GM18499 (cell line): ENCODE results near the gene SH2D3C.

Experiments
- ATAC-seq: cut with Tn5 transposase; IDR thresholded peaks from one replicate; pipeline ENCODE4 v1.9.1; 2021; ENCODE audit warnings: moderate number of reproducible peaks; ENCODE audit not compliant: insufficient read depth, unreplicated experiment

Gene SH2D3C

DNA sequence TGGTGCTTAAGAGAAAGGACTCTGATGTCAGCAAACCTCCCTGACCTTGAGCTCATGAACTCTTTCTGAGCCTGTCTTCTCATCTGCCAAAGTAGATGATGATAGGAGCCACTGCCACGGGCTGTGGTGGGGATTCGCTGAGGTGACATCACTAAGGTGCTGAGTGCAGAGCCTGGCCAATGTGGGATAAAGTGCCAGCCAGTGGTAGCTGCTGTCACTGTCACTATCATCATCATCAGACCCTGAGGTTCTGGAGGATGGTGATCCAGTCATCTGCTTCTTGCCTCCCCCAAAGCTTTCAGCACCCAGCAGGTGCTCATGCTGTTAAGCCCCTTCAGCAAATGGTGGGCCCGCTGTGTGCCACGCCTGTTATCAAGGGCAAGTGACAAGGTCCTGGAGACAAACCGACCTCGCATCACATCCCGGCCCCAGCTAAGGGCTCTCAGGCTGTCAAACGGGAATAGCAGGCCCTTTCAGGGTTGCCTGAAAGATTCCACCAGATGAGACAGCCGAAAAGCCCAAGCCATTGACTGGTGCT lies 30.6 kb upstream of the SH2D3C start:
- no peak for ATAC-seq

DNA sequence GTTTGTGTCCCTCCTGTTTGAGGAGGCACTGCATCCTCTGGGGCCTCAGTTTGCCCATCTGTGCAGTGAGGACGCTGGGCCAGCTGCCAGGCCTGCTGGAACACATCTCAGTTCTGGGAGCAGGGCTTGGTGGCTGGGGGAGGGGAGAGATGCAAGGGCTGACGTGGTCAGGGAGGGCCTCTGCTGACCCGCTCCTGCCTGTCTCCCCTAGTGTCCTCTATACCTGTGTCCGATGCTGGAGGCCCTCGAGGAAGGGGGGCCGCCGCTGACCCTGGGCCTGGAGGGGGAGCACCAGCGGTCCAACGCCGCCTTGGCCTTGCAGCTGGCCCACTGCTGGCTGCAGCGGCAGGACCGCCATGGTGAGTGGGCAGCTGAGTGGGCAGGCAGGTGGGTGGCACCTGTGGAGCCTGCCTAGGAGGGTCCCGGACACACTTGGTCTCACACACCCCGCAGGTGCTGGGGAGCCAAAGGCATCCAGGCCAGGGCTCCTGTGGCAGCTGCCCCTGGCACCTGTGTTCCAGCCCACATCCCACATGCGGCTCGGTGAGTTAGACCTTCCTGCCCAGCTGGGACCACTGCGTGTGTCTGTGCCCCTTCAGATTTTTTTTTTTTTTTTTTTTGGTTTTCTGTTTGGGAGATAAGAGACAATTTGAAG lies 30.0 kb upstream of the SH2D3C start:
- no peak for ATAC-seq

DNA sequence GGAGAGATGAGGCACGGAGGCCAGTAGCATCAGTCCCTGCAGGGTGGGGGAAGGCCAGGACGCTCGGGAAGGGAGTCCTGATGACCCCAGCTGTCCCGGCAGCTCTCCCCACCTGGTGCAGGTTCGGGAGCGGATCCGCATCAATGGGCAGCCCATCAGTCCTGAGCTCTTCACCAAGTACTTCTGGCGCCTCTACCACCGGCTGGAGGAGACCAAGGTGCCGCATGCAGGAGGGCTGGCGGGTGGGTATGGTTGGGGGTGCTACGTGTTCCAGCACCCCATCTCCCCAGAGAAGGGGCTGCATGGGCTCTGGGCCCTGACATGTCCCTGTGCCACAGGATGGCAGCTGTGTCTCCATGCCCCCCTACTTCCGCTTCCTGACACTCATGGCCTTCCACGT lies 28.4 kb upstream of the SH2D3C start:
- no peak for ATAC-seq

DNA sequence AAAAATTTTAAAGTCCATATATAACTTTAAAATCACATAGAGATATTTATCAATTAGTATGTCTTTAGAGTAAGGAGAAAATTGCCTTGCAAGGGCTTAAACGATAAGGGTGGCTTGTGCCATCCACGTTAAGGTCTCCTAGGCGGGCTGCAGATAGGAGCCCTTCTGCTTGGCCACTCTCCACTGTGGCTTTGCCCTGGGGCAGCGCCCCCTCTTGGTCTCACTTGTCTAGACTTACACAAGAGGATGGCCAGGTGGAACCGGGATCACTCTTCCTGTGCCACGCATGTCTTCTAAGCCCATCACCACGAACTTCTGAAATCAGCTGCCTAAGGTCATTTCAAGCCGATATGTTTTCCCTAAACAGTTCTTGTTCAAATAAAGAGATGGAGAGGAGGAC lies 27.2 kb upstream of the SH2D3C start:
- no peak for ATAC-seq

DNA sequence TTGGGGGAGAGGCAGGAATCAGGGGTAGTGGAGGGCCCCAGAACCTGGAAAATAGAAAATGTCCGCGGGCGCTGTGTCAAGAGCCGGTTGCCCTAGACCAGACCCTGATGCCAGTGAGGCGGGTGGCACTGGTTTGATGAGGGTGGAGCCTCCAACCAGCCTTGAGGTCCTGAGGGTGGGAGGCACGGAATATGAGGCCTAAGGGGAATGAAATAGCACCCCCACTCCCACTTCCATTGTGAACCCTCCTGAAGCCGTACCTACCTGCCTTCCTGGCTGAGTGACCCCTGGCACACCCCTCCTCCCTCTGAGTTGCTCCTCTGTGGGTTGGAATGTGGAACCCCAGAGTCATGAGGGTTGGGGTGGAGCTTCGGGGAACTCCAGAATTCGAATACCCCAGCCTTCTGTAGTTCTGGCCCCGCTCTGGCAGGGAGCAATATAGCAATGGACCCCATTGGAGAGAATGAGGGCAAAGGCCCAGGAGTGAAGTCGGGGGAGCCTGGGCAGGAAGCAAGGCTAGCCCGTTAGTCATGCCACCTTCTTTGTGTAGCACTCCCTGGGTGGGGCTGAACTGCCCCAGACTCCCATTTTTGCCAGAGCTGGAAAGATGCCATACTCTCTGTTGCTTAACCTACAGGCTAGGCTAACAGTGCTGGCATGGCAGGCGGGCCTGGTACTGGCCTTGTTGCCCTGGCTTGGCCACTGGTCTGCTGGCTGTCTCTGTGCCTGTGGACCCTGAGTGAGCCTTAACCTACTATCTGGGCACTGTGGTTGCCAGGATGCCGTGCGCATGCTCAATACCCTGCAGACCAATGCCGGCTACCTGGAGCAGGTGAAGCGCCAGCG lies 25.3 kb upstream of the SH2D3C start:
- no peak for ATAC-seq

DNA sequence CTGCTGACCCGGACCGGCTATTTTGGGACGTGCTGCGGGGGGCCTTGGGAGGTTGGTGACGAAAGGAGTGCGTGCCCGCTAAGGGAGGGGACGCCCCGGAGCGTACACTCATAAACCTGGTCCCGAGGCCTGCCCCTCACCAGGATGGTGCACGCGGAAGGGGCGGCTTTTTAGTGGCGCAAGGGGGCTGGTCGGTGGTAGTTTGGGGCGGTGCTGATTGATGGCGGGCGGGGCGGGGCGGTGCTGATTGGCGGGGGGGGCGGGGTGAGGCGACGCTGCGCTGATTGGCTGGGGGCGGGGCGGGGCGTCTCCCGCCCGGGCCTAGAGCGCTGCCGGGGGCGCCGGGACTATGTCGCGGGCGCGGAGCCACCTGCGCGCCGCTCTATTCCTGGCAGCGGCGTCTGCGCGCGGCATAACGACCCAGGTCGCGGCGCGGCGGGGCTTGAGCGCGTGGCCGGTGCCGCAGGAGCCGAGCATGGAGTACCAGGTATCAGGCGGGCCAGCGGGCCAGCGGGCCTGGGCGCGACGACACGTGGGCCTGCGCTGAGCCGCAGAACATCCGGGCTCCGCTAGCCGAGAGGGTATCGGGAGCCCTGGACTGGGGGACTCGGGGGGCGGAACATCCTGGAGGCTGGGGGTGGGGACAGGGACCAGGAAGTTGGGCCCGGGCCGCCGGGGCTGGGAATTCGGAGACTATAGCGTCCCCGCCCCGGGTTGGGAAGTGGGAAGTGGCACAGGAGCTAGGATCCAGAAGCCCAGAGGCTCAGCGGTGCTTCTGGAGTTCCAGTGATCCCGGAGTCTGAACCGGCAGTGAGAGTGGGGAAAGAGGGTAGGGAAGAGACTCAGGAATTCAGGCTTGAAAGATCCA lies 24.3 kb upstream of the SH2D3C start, which contains the start of gene FPGS:
Gene FPGS, plus strand, starts transcription at position 307 of the 868 bp plus-strand sequence. Its CDS starts 43 bp downstream, at position 350.
- peak; percentile 49 for ATAC-seq

DNA sequence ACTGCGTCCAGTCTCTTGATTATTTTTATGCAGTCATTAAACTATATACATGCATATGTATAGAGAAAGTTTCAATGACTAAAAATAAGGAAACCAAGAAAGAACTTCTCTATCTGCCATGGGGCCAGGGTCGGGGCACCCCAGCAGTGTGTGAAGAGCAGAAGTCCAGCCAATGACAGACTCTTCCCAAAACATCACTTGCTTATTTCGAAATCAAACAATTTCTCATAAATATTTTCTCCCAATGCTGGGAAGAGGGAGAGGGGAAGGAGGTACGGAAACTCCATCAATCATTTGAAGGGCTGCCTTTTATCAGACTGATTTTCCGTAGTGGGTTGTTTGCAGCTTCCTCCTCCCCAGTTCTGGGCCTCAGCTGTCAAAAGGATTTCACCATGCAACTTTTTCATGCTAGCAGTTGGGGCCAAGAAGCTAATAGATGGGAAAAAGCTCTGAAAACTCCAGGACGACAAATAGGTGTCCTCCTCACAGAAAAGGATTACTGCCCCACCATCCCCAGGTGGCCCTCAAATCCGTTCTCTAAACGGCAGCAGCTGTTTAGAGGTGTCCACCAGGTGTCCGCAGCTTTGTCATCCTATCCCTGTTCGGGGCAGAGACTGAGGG lies 23.6 kb upstream of the SH2D3C start:
- ATAC-seq: peak; percentile 22

DNA sequence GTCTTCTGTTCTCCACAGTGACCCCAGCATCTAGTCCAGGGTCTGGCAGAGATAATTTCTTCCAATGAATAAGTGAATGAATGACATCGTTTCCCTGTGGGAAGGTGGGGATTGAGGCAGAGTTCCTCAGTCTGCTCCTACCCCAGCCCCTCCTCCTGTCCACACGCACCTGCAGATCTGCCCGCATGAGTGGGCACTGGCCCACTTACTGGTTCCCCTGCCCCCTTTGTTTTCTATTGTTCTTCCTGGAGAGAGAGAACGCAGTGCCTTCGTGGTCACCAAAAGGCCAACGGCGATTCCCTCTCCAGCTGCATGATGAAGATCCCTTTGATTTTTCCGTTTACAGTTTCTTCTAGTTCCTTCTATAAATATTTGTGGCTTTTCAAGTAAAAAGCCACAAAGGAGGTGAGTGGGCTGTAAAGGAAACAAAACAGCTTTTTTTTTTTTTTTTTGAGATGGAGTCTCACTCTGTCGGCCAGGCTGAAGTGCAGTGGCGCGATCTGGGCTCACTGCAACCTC lies 18.4 kb upstream of the SH2D3C start:
- no peak for ATAC-seq

DNA sequence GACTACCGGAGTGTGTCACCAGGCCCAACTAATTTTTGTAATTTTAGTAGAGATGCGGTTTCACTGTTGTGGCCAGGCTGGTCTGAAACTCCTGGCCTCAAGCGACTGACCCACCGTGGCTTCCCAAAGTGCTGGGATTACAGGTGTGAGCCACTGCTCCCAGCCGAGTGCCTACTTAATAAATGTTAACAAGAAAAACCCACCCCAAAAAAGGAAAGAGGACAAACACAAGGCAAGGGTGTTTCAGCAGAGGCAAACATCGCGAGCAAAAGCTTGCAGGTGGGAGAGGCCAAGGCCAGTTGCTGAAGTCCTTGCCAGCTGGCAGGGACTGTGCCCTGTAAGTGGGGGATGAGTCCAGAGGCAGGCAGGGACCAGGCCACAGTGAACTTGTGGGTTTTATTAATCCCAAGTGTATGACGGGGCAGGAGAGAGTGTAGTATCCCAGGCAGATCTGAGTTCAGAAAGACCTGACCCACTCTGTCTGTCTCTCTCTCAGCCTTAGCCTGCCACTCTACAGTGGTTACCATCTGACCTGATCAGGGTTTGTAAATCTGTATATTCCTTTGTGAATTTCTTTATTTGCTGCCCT lies 17.9 kb upstream of the SH2D3C start:
- no peak for ATAC-seq

DNA sequence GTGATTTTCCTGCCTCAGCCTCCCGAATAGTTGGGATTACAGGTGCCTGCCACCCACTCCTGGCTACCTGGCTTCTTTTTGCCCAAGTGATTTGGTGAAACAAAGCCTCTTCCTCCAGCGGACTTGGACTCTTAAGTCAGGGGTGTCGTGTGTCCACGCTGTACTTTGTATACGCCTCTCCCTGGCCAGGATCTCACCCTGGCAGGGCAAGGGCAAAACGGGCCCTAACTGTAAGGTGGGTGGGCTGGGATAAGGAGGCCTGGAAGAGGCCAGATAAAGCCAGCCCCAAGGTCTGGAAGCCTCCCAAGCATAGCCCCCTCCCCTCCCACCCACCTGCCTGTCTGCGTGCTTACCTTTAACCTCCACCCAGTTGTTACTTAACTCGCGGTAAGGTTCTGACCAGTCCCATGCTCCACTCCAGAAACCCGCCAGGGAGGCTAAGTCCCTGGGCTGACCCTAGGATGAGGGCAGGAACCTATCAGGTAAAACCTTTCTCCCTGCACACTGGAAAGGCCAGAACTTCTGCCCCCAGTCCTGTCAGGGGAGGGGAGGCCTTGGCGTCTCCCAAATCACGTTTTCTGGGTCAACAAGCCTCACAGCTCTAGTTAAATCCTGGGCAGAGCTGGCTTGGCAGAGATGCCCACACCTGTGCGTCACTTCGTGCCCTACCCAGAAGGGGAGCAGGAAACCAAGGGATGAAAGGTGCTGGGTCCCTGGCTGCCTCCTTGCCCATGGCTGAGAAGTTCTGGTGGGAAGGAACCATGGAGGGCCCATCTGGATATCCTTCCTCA lies 15.7 kb upstream of the SH2D3C start:
- ATAC-seq: no peak

DNA sequence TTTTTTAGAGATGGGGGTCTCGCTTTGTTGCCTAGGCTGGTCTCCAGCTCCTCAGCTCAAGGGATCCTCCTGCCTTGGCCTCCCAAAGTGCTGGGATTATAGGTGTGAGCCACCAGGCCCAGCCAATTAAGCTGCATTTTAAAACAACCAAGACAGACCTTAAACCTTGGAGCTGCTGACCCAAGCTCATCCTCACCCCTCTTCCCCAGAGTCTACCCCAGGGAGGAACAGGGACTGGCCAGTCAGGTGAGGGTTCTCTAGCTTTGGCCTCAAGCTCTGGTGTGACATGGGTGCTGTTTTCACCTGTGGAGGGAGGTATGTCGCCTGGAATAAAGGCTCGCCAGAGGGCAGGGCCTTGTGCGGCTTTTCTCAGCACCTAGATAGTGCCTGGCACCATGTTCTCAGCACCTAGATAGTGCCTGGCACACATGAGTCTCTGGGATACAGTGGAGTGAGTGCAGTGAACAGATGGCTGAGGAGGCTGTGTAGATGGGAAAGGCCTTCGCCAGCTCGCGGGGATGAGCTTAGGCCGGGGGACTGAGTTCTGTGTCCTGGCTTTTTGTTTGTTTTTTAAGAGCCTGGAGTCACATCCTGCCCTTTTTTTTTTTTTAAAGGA lies 14.7 kb upstream of the SH2D3C start:
- no peak for ATAC-seq

DNA sequence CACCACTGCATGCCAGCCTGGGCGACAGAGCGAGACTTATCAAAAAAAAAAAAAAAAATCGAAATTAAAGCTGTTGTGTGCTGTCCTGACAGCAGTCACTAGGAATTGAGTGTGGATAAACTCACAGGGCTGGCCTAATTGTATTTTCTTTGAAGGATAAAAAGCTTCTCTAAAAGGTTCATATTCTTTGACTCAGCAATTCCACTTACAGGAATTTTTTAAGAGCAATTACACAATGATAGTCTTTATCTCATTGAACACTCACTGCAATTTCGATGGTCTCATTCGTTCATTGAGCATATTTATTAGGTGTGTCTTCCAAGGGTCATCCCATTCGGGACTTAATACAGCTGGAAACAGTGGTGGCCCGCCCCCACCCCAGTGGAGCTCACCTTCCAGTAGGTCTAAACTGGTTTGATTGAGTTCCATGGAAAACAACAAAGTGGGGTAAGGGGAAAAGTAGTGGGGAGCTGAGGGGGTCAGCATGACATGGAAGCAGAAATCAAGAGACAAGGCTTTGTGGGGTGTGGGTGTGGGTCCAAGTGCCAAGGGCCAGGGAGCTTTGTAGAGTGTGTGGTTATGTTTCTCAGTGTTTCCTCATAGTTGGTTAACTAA lies 14.1 kb upstream of the SH2D3C start:
- ATAC-seq: no peak

DNA sequence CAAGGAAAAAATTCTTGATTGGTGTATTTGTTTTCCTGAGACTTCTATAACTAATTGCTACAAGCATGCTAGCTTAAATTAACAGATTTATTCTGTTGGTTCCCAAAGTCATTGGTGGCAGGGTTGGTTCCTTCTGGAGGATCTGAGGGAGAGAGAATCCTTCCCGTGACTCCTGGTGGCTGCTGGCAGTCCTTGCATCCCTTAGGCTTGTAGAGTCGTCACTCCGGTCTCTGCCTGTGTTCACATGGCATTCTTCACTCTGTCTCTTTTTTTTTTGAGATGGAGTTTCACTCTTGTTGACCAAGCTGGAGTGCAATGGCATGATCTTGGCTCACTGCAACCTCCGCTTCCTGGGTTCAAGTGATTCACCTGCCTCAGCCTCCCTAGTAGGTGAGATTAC lies 12.6 kb upstream of the SH2D3C start:
- ATAC-seq: no peak

DNA sequence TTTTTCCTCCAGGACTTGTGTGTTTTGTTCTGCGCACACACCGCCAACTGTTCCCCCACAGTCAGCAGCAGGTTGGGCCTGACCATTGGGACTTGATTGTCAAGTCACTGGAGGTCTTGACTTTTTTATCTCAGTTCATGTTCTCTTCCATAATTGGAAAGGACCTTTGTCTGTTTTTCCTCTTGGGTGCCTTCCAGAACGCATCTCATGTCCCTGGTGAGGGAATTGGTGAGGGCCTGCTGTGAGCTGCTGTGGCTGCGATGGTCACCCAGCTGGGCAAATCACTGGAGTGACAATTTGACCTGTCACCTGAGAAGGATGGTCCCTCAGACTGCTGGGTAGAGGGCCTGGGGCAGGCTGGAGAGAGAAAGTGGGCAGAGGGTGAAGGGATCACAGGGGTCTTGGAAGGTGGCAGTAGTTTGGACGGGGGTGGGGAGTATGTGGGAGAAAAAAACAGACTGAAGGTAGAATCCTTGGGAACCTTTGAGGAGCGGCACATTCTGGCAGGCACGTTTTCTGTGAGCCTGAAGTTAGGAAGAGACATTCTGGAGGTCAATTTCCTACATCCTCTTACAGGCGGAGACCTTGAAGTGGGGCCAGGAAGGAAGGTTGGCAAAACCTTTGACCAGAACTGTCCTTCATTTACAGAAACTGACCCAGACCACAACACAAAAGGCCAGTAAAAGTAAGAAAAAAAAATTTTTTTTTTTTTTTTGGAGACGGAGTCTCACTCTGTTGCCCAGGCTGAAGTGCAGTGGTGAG lies 11.8 kb upstream of the SH2D3C start:
- ATAC-seq: no peak

DNA sequence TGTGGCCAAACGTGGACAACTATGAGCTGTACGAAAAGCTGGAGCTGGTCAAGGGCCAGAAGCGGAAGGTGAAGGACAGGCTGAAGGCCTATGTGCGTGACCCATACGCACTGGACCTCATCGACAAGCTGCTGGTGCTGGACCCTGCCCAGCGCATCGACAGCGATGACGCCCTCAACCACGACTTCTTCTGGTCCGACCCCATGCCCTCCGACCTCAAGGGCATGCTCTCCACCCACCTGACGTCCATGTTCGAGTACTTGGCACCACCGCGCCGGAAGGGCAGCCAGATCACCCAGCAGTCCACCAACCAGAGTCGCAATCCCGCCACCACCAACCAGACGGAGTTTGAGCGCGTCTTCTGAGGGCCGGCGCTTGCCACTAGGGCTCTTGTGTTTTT lies 10.7 kb upstream of the SH2D3C start:
- ATAC-seq: no peak

DNA sequence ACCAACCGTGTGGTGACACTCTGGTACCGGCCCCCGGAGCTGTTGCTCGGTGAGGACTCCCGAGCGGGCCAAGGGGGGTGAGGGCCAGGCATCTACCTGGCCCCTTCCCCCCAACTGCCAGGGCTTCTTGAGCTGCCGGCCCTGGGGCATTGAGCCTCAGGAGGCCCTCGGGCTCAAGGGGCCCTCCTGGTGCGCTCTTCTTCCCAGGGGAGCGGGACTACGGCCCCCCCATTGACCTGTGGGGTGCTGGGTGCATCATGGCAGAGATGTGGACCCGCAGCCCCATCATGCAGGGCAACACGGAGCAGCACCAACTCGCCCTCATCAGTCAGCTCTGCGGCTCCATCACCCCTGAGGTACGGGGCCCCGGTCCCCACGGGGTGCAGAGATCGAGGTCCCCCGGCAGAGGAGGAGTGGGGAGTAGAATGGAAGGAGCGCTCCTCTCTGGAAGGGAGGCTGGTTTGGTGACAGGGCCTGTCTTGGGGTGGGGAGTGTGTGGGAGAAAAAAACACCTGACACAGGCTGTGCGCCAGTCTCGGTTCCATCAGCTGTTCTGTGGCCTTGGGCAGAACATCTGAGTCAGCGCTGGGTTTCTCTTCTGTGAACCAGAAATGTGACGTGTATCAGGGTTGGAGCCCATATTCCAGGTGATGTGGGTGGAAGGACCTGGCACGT lies 10.0 kb upstream of the SH2D3C start:
- no peak for ATAC-seq

DNA sequence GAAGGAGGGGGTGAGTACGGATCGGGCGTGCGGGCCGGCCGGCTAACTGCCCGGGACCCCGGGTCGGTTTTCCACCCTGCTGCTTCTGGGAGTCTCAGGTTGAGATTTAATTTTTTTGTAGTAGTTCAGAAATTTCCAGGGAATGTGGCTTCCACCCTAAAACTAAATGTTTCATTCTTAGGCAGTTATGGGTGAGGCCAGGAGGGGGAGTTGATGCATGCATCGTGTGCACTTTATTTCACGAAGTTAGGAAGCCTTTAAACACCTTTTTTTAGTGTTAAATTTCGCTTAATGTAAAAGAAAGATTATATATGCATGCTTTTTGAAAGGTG lies 8.3 kb upstream of the SH2D3C start:
- ATAC-seq: no peak
